ENCODE measurements around the gene CLUH.

Gene CLUH

GRCh38 chr17:2705263-2705662 lies 6.3 kb downstream of the CLUH start:
- ATAC-seq (ENCODE audit: low read depth) (no peak), DNase-seq (ENCODE audit: low spot score) (no peak)
- Histone ChIP-seq H3K4me3 (ENCODE audit: severe bottlenecking) (no peak overlapping the region), H3K4me1 (ENCODE audit: insufficient read depth, poor library complexity, severe bottlenecking) (no peaks in the 10 kb centered on the region), H3K27me3 (ENCODE audit: insufficient read depth, poor library complexity, severe bottlenecking) (no peaks in the 10 kb centered on the region), H3K27ac (ENCODE audit: poor library complexity, severe bottlenecking) (no peak overlapping the region), H3K9me3 (ENCODE audit: severe bottlenecking) (no peaks in the 10 kb centered on the region), H3K36me3 (ENCODE audit: low read depth) (peaks cover 34% of the 10 kb centered on the region)
- TF ChIP-seq CTCF (IDR thresholded peaks at IDR 0.05; ENCODE audit: poor library complexity, severe bottlenecking), result no peak

- no peak for TF ChIP-seq CTCF (IDR thresholded peaks at IDR 0.05; ENCODE audit: poor library complexity, severe bottlenecking)
- H3K4me3 ChIP-seq (ENCODE audit: severe bottlenecking), result no peak overlapping the region
- no peaks in the 10 kb centered on the region for H3K4me1 ChIP-seq (ENCODE audit: insufficient read depth, poor library complexity, severe bottlenecking)
- H3K36me3 ChIP-seq (ENCODE audit: low read depth), result peaks cover 38% of the 10 kb centered on the region
- H3K27ac ChIP-seq (ENCODE audit: poor library complexity, severe bottlenecking), result no peak overlapping the region
- no peaks in the 10 kb centered on the region for H3K9me3 ChIP-seq (ENCODE audit: severe bottlenecking)
- no peaks in the 10 kb centered on the region for H3K27me3 ChIP-seq (ENCODE audit: insufficient read depth, poor library complexity, severe bottlenecking)
- no peak for DNase-seq (ENCODE audit: low spot score)
- ATAC-seq (ENCODE audit: low read depth), result no peak
Observed at GRCh38 chr17:2704890-2705248, 6.7 kb downstream of the CLUH start.

GRCh38 chr17:2704031-2704889 lies 7.3 kb downstream of the CLUH start:
- peak; percentile 63 for DNase-seq (ENCODE audit: low spot score)
- Histone ChIP-seq H3K36me3 (ENCODE audit: low read depth) (peaks cover 44% of the 10 kb centered on the region), H3K9me3 (ENCODE audit: severe bottlenecking) (no peaks in the 10 kb centered on the region), H3K27ac (ENCODE audit: poor library complexity, severe bottlenecking) (no peak overlapping the region), H3K27me3 (ENCODE audit: insufficient read depth, poor library complexity, severe bottlenecking) (no peaks in the 10 kb centered on the region), H3K4me1 (ENCODE audit: insufficient read depth, poor library complexity, severe bottlenecking) (no peaks in the 10 kb centered on the region), H3K4me3 (ENCODE audit: severe bottlenecking) (no peak overlapping the region)
- no peak for TF ChIP-seq CTCF (IDR thresholded peaks at IDR 0.05; ENCODE audit: poor library complexity, severe bottlenecking)
- no peak for ATAC-seq (ENCODE audit: low read depth)

GRCh38 chr17:2703606-2704005 lies 8.0 kb downstream of the CLUH start:
- no peaks in the 10 kb centered on the region for H3K27me3 ChIP-seq (ENCODE audit: insufficient read depth, poor library complexity, severe bottlenecking)
- no peak overlapping the region for H3K27ac ChIP-seq (ENCODE audit: poor library complexity, severe bottlenecking)
- peaks cover 51% of the 10 kb centered on the region for H3K36me3 ChIP-seq (ENCODE audit: low read depth)
- no peak for TF ChIP-seq CTCF (IDR thresholded peaks at IDR 0.05; ENCODE audit: poor library complexity, severe bottlenecking)
- DNase-seq (ENCODE audit: low spot score) (no peak), ATAC-seq (ENCODE audit: low read depth) (no peak)
- no peaks in the 10 kb centered on the region for H3K9me3 ChIP-seq (ENCODE audit: severe bottlenecking)
- H3K4me3 ChIP-seq (ENCODE audit: severe bottlenecking), result no peak overlapping the region
- no peaks in the 10 kb centered on the region for H3K4me1 ChIP-seq (ENCODE audit: insufficient read depth, poor library complexity, severe bottlenecking)

- Histone ChIP-seq H3K4me3 (ENCODE audit: severe bottlenecking) (no peak overlapping the region), H3K27me3 (ENCODE audit: insufficient read depth, poor library complexity, severe bottlenecking) (no peaks in the 10 kb centered on the region), H3K4me1 (ENCODE audit: insufficient read depth, poor library complexity, severe bottlenecking) (no peaks in the 10 kb centered on the region), H3K9me3 (ENCODE audit: severe bottlenecking) (no peaks in the 10 kb centered on the region), H3K36me3 (ENCODE audit: low read depth) (peaks cover 55% of the 10 kb centered on the region), H3K27ac (ENCODE audit: poor library complexity, severe bottlenecking) (no peak overlapping the region)
- DNase-seq (ENCODE audit: low spot score) (peak; percentile 61), ATAC-seq (ENCODE audit: low read depth) (no peak)
- no peak for TF ChIP-seq CTCF (IDR thresholded peaks at IDR 0.05; ENCODE audit: poor library complexity, severe bottlenecking)
Observed at GRCh38 chr17:2703181-2703580, 8.4 kb downstream of the CLUH start.

Measured in RWPE2 (cell line).